ENCODE measurements around the gene RNF11. TPM values are rescaled to one million over a fixed set of nuclear protein-coding genes. Genes with fewer than 3 reads are reported as not detected.

RNF11 gene
- total RNA-seq, 4 donors from 2014 or later, result 73.4 to 92.6 (median 78.2) TPM

DNA sequence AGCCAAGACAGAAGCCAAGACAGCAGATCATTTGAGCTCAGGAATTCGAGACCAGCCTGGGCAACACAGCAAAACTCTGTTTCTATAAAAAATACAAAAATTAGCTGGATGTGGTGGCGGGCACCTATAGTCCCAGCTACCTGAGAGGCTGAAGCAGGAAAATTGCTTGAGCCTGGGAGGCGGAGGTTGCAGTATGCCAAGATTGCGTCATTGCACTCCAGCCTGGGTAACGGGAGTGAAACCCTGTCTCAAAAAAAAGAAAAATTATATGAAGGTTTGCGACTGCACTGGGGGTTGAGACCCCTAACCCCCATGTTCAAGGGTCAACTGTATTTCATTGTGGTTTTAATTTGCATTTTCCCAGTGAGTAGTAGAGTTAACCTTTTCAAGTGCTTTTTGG lies 16.3 kb downstream of the RNF11 start:
- DNase-seq (ENCODE audit: low spot score) (no peak), ATAC-seq (ENCODE audit: low FRiP score) (no peak)
- TF ChIP-seq, protein P1, sequence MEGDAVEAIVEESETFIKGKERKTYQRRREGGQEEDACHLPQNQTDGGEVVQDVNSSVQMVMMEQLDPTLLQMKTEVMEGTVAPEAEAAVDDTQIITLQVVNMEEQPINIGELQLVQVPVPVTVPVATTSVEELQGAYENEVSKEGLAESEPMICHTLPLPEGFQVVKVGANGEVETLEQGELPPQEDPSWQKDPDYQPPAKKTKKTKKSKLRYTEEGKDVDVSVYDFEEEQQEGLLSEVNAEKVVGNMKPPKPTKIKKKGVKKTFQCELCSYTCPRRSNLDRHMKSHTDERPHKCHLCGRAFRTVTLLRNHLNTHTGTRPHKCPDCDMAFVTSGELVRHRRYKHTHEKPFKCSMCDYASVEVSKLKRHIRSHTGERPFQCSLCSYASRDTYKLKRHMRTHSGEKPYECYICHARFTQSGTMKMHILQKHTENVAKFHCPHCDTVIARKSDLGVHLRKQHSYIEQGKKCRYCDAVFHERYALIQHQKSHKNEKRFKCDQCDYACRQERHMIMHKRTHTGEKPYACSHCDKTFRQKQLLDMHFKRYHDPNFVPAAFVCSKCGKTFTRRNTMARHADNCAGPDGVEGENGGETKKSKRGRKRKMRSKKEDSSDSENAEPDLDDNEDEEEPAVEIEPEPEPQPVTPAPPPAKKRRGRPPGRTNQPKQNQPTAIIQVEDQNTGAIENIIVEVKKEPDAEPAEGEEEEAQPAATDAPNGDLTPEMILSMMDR (IDR thresholded peaks at IDR 0.05), result no peak

DNA sequence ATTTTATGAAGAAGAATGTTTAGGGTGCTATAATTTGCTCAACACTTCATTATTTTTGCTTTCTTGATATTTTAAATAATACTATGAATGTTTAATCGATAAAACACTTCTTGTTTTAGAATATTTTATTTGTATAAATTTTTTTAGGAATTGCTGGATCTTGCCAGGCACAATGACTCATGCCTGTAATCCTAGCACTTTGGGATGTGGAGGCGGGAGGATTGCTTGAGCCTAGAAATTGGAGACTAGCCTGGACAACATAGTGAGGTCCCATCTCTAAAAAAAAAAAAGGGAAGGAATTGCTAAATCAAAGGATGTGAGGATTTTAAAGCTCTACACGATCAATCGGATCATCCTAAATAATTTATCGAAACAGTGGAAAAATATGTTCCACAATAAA lies 17.6 kb downstream of the RNF11 start:
- DNase-seq (ENCODE audit: low spot score) (no peak), ATAC-seq (ENCODE audit: low FRiP score) (no peak)
- TF ChIP-seq, protein P1 (IDR thresholded peaks at IDR 0.05), result no peak

DNA sequence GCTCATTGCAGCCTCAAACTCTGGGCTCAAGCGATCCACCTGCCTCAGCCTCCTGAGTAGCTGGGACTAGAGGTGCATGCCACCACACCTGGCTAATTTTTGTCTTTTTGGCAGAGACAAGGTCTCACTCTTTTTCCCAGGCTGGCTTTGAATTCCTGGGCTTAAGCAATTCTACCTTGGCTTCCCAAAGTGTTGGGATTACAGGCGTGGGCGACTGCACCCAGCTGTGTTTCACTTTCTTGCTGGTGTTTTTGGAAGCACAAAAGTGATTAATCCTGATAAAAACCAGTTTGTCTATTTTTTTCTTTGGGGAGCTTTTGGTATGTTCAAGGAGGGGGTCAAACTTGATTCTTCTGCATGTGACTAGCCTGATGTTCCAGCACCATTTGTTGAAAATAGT lies 19.3 kb downstream of the RNF11 start:
- ATAC-seq (ENCODE audit: low FRiP score) (no peak), DNase-seq (ENCODE audit: low spot score) (no peak)
- TF ChIP-seq, protein P1 (IDR thresholded peaks at IDR 0.05), result no peak

DNA sequence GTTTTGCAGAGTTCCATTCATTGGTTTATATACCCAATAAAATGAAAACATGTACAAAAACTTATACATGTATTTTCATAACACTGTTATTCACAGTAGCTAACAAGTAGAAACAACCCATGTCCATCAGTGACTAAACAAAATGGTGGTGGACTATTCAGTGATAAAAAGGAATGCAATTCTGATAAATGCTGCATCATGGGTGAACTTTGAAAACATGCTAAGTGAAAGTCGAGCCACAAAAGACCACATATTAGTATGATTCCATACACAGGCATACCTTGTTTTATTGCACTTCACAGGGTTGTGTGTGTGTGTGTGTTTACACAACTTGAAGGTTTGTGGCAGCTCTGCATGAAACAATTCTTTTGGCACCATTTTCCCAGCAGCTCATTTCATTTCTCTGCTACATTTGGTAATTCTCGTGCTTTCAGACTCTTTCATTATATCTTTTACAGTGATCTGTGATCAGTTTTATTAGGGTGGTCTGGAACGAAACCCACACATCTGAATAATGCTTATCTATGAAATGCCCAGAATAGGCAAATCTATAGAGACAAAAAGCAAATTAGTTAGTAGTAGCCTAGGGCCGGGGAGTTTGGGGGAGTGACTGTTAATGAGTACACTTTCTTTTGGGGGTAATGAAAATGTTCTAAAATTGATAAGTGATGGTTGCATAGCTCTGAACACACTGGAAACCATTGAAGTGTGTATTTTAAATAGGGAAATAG lies 27.2 kb downstream of the RNF11 start:
- TF ChIP-seq, protein P1 (IDR thresholded peaks at IDR 0.05), result no peak
- ATAC-seq (ENCODE audit: low FRiP score) (no peak), DNase-seq (ENCODE audit: low spot score) (no peak)

DNA sequence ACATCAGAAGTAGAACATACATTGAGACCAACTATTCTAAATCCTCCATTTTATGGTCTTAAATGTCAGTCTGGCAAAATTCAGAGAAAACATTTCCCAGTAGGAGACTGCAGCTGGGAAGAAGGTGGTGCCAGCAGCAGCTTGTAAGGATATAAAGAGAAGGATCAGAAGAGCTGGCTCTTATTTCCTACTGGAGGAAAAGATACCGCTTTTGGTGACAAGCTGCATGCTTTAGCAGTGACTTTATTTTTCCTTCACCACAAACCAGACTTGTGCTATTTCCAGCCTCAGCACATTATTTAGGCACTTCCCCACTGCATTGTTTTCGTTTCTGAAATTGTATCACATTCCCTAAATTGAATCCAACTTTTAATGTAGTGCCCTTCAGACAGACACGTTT lies 28.4 kb downstream of the RNF11 start:
- DNase-seq (ENCODE audit: low spot score), result no peak
- no peak for ATAC-seq (ENCODE audit: low FRiP score)
- TF ChIP-seq, protein P1 (IDR thresholded peaks at IDR 0.05), result no peak

DNA sequence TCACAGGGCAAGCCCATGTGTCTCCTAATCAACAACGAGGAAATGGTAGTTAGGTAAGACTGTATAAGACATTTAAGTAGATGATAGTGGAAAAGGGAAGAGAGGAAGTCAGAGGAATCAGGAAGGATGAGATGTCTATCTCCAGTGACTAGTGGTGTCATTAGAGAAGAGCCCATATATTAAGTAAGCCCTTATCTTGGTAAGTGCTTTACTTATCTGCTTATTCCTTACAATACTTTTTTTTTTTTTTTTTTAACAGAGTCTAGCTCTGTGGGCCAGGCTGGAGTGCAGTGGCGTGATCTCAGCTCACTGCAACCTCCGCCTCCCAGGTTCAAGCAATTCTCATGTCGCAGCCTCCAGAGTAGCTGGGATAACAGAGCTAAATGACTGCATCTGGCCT lies 29.5 kb downstream of the RNF11 start:
- ATAC-seq (ENCODE audit: low FRiP score) (no peak), DNase-seq (ENCODE audit: low spot score) (no peak)
- TF ChIP-seq, protein P1 (IDR thresholded peaks at IDR 0.05), result no peak

DNA sequence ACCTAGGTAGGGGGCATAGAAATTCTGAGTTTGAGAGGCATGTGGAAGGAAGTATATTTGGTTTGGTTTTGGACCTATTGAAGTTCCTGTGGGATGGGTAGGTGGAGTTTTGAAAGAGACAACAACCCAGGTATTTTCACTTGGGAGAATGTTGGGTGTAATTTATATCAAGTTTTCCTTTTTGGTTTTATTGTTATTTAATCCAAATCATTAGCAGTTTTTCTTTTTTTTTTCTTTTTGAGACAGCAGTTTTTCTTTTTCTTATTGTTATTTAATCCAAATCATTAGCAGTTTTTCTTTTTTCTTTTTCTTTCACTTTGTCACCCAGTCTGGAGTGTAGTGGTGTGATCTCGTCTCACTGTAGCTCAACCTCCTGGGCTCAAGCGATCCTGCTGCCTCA lies 30.1 kb downstream of the RNF11 start:
- ATAC-seq (ENCODE audit: low FRiP score), result no peak
- no peak for DNase-seq (ENCODE audit: low spot score)
- TF ChIP-seq, protein P1 (IDR thresholded peaks at IDR 0.05), result no peak
